Activated naive CD4-positive, alpha-beta T cell treated with anti-CD3 and anti-CD28 coated beads, Interleukin-2, amount 10 ng/mL, durations not matched to agents 7 days and 5 days (primary cell): Measurements from ENCODE around the gene DPEP1.
"Not testable (repeated sequence)": the region's sequence is repeated elsewhere in the genome, so short reads cannot be mapped to it uniquely, and the experiment has no call there.

Experiments
- CTCF ChIA-PET: fragments of 350-600 bp; sonication (Branson Sonifier 250); formaldehyde crosslinking; loops from one replicate; lab custom pipeline; 2021; ENCODE audit warnings: antibody characterized with exemption; lab: Charles Lee
- DNase-seq: peaks from one replicate; pipeline ENCODE4 v3.0.0-alpha.2; 2020
- H3K27ac Mint-ChIP-seq: one replicate; pipeline ENCODE4 v1.8.0; 2021; ENCODE audit warnings: mild to moderate bottlenecking, moderate library complexity, mixed read lengths
- H3K27me3 Mint-ChIP-seq: one replicate; pipeline ENCODE4 v1.8.0; 2021; ENCODE audit warnings: mild to moderate bottlenecking, mixed read lengths
- H3K36me3 Mint-ChIP-seq: one replicate; pipeline ENCODE4 v1.8.0; 2021; ENCODE audit warnings: mixed read lengths
- H3K4me1 Mint-ChIP-seq: one replicate; pipeline ENCODE4 v1.8.0; 2021; ENCODE audit warnings: mixed read lengths
- H3K4me3 Mint-ChIP-seq: one replicate; pipeline ENCODE4 v1.8.0; 2021; ENCODE audit warnings: mild to moderate bottlenecking, moderate library complexity, mixed read lengths
- H3K9me3 Mint-ChIP-seq: one replicate; pipeline ENCODE4 v1.8.0; 2021; ENCODE audit warnings: mixed read lengths

The DPEP1 gene

GRCh38 chr16:89584768-89585549 is 28.5 kb upstream of the DPEP1 start:
- H3K27ac Mint-ChIP-seq = peak overlapping the region; percentile 69
- H3K36me3 Mint-ChIP-seq = no peaks in the 10 kb centered on the region
- CTCF ChIA-PET = no interaction called here
- no peaks in the 10 kb centered on the region for H3K4me1 Mint-ChIP-seq
- H3K9me3 Mint-ChIP-seq = peaks cover 7% of the 10 kb centered on the region
- no peak for DNase-seq
- no peak overlapping the region for H3K4me3 Mint-ChIP-seq
- peaks cover 5% of the 10 kb centered on the region for H3K27me3 Mint-ChIP-seq

- peaks cover 7% of the 10 kb centered on the region for H3K9me3 Mint-ChIP-seq
- no peaks in the 10 kb centered on the region for H3K36me3 Mint-ChIP-seq
- peaks cover 5% of the 10 kb centered on the region for H3K27me3 Mint-ChIP-seq
- H3K4me1 Mint-ChIP-seq = no peaks in the 10 kb centered on the region
- CTCF ChIA-PET = no interaction called here
- no peak overlapping the region for H3K27ac Mint-ChIP-seq
- no peak overlapping the region for H3K4me3 Mint-ChIP-seq
- DNase-seq = no peak
Observed at GRCh38 chr16:89586218-89586617, 27.2 kb upstream of the DPEP1 start.

- CTCF ChIA-PET = no interaction called here
- Mint-ChIP-seq H3K4me1 (no peaks in the 10 kb centered on the region), H3K27ac (no peak overlapping the region), H3K9me3 (peaks cover 5% of the 10 kb centered on the region), H3K4me3 (no peak overlapping the region), H3K36me3 (no peaks in the 10 kb centered on the region), H3K27me3 (peaks cover 5% of the 10 kb centered on the region)
- DNase-seq = no peak
Observed at GRCh38 chr16:89586853-89587252, 26.6 kb upstream of the DPEP1 start.

GRCh38 chr16:89587676-89588075 is 25.8 kb upstream of the DPEP1 start:
- CTCF ChIA-PET, H3K27ac Mint-ChIP-seq, H3K27me3 Mint-ChIP-seq, H3K9me3 Mint-ChIP-seq, DNase-seq, H3K4me3 Mint-ChIP-seq, H3K4me1 Mint-ChIP-seq, H3K36me3 Mint-ChIP-seq: not testable (repeated sequence)

- H3K36me3 Mint-ChIP-seq = no peaks in the 10 kb centered on the region
- CTCF ChIA-PET = no interaction called here
- no peak overlapping the region for H3K4me3 Mint-ChIP-seq
- peaks cover 5% of the 10 kb centered on the region for H3K9me3 Mint-ChIP-seq
- no peak overlapping the region for H3K27ac Mint-ChIP-seq
- H3K4me1 Mint-ChIP-seq = peaks cover 5% of the 10 kb centered on the region
- no peak for DNase-seq
- H3K27me3 Mint-ChIP-seq = peaks cover 5% of the 10 kb centered on the region
Observed at GRCh38 chr16:89588413-89589109, 24.9 kb upstream of the DPEP1 start.

GRCh38 chr16:89589241-89589926 is 24.1 kb upstream of the DPEP1 start:
- Mint-ChIP-seq H3K27me3 (peaks cover 5% of the 10 kb centered on the region), H3K4me3 (no peak overlapping the region), H3K36me3 (no peaks in the 10 kb centered on the region), H3K9me3 (peaks cover 5% of the 10 kb centered on the region), H3K4me1 (peaks cover 13% of the 10 kb centered on the region), H3K27ac (no peak overlapping the region)
- no peak for DNase-seq
- CTCF ChIA-PET = no interaction called here

GRCh38 chr16:89593841-89594240 is 19.6 kb upstream of the DPEP1 start:
- Mint-ChIP-seq H3K9me3 (no peaks in the 10 kb centered on the region), H3K36me3 (no peaks in the 10 kb centered on the region), H3K27me3 (no peaks in the 10 kb centered on the region), H3K4me1 (peaks cover 18% of the 10 kb centered on the region), H3K4me3 (no peak overlapping the region), H3K27ac (peak overlapping the region; percentile 73)
- peak; percentile 69 for DNase-seq
- CTCF ChIA-PET = no interaction called here

- CTCF ChIA-PET = no interaction called here
- H3K9me3 Mint-ChIP-seq = no peaks in the 10 kb centered on the region
- H3K27ac Mint-ChIP-seq = no peak overlapping the region
- peaks cover 18% of the 10 kb centered on the region for H3K4me1 Mint-ChIP-seq
- H3K27me3 Mint-ChIP-seq = peaks cover 3% of the 10 kb centered on the region
- H3K36me3 Mint-ChIP-seq = no peaks in the 10 kb centered on the region
- DNase-seq = no peak
- H3K4me3 Mint-ChIP-seq = no peak overlapping the region
Observed at GRCh38 chr16:89595330-89596060, 17.9 kb upstream of the DPEP1 start.

GRCh38 chr16:89596061-89596689 is 17.3 kb upstream of the DPEP1 start:
- H3K36me3 Mint-ChIP-seq = no peaks in the 10 kb centered on the region
- no peak overlapping the region for H3K4me3 Mint-ChIP-seq
- H3K27me3 Mint-ChIP-seq = peaks cover 8% of the 10 kb centered on the region
- CTCF ChIA-PET = no interaction called here
- no peak overlapping the region for H3K27ac Mint-ChIP-seq
- peaks cover 18% of the 10 kb centered on the region for H3K4me1 Mint-ChIP-seq
- no peak for DNase-seq
- H3K9me3 Mint-ChIP-seq = no peaks in the 10 kb centered on the region

GRCh38 chr16:89596957-89597649 is 16.3 kb upstream of the DPEP1 start:
- H3K4me1 Mint-ChIP-seq = peaks cover 18% of the 10 kb centered on the region
- no peak overlapping the region for H3K4me3 Mint-ChIP-seq
- H3K9me3 Mint-ChIP-seq = no peaks in the 10 kb centered on the region
- no peak overlapping the region for H3K27ac Mint-ChIP-seq
- H3K27me3 Mint-ChIP-seq = peaks cover 11% of the 10 kb centered on the region
- DNase-seq = no peak
- CTCF ChIA-PET = no interaction called here
- H3K36me3 Mint-ChIP-seq = no peaks in the 10 kb centered on the region

GRCh38 chr16:89598199-89598598 is 15.2 kb upstream of the DPEP1 start:
- H3K27ac Mint-ChIP-seq = no peak overlapping the region
- H3K4me3 Mint-ChIP-seq = no peak overlapping the region
- CTCF ChIA-PET = no interaction called here
- peaks cover 22% of the 10 kb centered on the region for H3K27me3 Mint-ChIP-seq
- peaks cover 27% of the 10 kb centered on the region for H3K4me1 Mint-ChIP-seq
- no peaks in the 10 kb centered on the region for H3K36me3 Mint-ChIP-seq
- DNase-seq = peak; percentile 38
- H3K9me3 Mint-ChIP-seq = no peaks in the 10 kb centered on the region

- Mint-ChIP-seq H3K9me3 (no peaks in the 10 kb centered on the region), H3K4me3 (no peak overlapping the region), H3K27ac (no peak overlapping the region), H3K36me3 (no peaks in the 10 kb centered on the region), H3K4me1 (peaks cover 16% of the 10 kb centered on the region), H3K27me3 (peaks cover 23% of the 10 kb centered on the region)
- peak; percentile 48 for DNase-seq
- CTCF ChIA-PET = interaction anchor here (0.6 to 1.4 kb wide), 5 partner anchors 9 to 125 kb away, joined by 3 to 4 read pairs (median 3); no protein-coding TSS in a partner anchor
Observed at GRCh38 chr16:89599451-89599858, 14.0 kb upstream of the DPEP1 start.

GRCh38 chr16:89599902-89600301 is 13.5 kb upstream of the DPEP1 start:
- H3K27ac Mint-ChIP-seq = no peak overlapping the region
- H3K36me3 Mint-ChIP-seq = no peaks in the 10 kb centered on the region
- no peak overlapping the region for H3K4me3 Mint-ChIP-seq
- CTCF ChIA-PET = interaction anchor here (0.6 to 1.4 kb wide), 8 partner anchors 9 to 124 kb away, joined by 3 to 6 read pairs (median 4); no protein-coding TSS in a partner anchor
- H3K9me3 Mint-ChIP-seq = no peaks in the 10 kb centered on the region
- H3K27me3 Mint-ChIP-seq = peaks cover 23% of the 10 kb centered on the region
- DNase-seq = no peak
- peaks cover 14% of the 10 kb centered on the region for H3K4me1 Mint-ChIP-seq
